GM19025 (cell line): Measurements from ENCODE around the gene MINDY3.

Experiments
- ATAC-seq: cut with Tn5 transposase; IDR thresholded peaks from one replicate; pipeline ENCODE4 v1.9.1; 2021; ENCODE audit warnings: mild to moderate bottlenecking, low read depth, moderate library complexity; ENCODE audit not compliant: unreplicated experiment

MINDY3 gene

GRCh38 chr10:15808204-15808797 lies 52.0 kb downstream of the MINDY3 start:
- no peak for ATAC-seq

GRCh38 chr10:15805395-15806058 lies 54.8 kb downstream of the MINDY3 start:
- no peak for ATAC-seq

- ATAC-seq, result no peak
Observed at GRCh38 chr10:15804109-15804508, 56.2 kb downstream of the MINDY3 start.

GRCh38 chr10:15802375-15802949 lies 57.8 kb downstream of the MINDY3 start:
- no peak for ATAC-seq

- ATAC-seq, result no peak
Observed at GRCh38 chr10:15801641-15802040, 58.7 kb downstream of the MINDY3 start.

GRCh38 chr10:15801147-15801546 lies 59.2 kb downstream of the MINDY3 start:
- no peak for ATAC-seq

GRCh38 chr10:15797346-15797745 lies 63.0 kb downstream of the MINDY3 start:
- ATAC-seq, result no peak

- ATAC-seq, result no peak
Observed at GRCh38 chr10:15796762-15797161, 63.5 kb downstream of the MINDY3 start.

GRCh38 chr10:15796098-15796759 lies 64.1 kb downstream of the MINDY3 start:
- no peak for ATAC-seq

GRCh38 chr10:15795036-15795792 lies 65.1 kb downstream of the MINDY3 start:
- no peak for ATAC-seq

- ATAC-seq, result no peak
Observed at GRCh38 chr10:15794569-15794968, 65.7 kb downstream of the MINDY3 start.

GRCh38 chr10:15793664-15794063 lies 66.6 kb downstream of the MINDY3 start:
- ATAC-seq, result no peak

GRCh38 chr10:15792777-15793176 lies 67.5 kb downstream of the MINDY3 start:
- ATAC-seq, result no peak

GRCh38 chr10:15791816-15792524 lies 68.3 kb downstream of the MINDY3 start:
- no peak for ATAC-seq

GRCh38 chr10:15789793-15790525 lies 70.3 kb downstream of the MINDY3 start:
- no peak for ATAC-seq

GRCh38 chr10:15787426-15787825 lies 72.9 kb downstream of the MINDY3 start:
- ATAC-seq, result no peak

GRCh38 chr10:15784662-15785300 lies 75.5 kb downstream of the MINDY3 start:
- no peak for ATAC-seq

GRCh38 chr10:15783941-15784636 lies 76.2 kb downstream of the MINDY3 start:
- ATAC-seq, result no peak
